Mesothelial cell of epicardium (in vitro differentiated cells): ENCODE measurements around the gene PLXNA2. TPM values are rescaled to one million over a fixed set of nuclear protein-coding genes. Genes with fewer than 3 reads are reported as not detected.

Experiments used
- DNase-seq, 2 experiments: peaks; one replicate each; pipeline ENCODE4 v3.0.0; 2021; ENCODE audit warnings: low spot score in 2 of 2; ENCODE audit not compliant: unreplicated experiment in 2 of 2
- H3K27ac Mint-ChIP-seq: 2 replicates; pipeline ENCODE4 v1.8.0; 2021; ENCODE audit warnings: mixed read lengths
- H3K27me3 Mint-ChIP-seq: 2 replicates; pipeline ENCODE4 v1.8.0; 2021; ENCODE audit warnings: low read depth, mixed read lengths
- H3K36me3 Mint-ChIP-seq: 2 replicates; pipeline ENCODE4 v1.8.0; 2021; ENCODE audit warnings: mixed read lengths
- H3K4me1 Mint-ChIP-seq: 2 replicates; pipeline ENCODE4 v1.8.0; 2021; ENCODE audit warnings: mixed read lengths
- H3K4me3 Mint-ChIP-seq: 2 replicates; pipeline ENCODE4 v1.8.0; 2021; ENCODE audit warnings: mild to moderate bottlenecking, moderate library complexity, mixed read lengths
- H3K9me3 Mint-ChIP-seq: 2 replicates; pipeline ENCODE4 v1.8.0; 2021; ENCODE audit warnings: mixed read lengths
- total RNA-seq: library from RNA; stranded (reverse); gene quantifications from 3 replicates; pipeline ENCODE4 v1.2.1, GENCODE V29; 2021
- TF ChIP-seq, protein P1 (sequence below): fragments of 200-600 bp; sonication (generic); IDR thresholded peaks from one replicate; pipeline ENCODE4 v1.5.0; 2021; ENCODE audit warnings: antibody characterized with exemption; ENCODE audit not compliant: unreplicated experiment

Gene PLXNA2
- total RNA-seq, 1 donor from 2014 or later = 14.7 TPM

- H3K27me3 Mint-ChIP-seq = peaks cover 50% of the 10 kb centered on the region
- no peak overlapping the region for H3K4me3 Mint-ChIP-seq
- peaks cover 4% of the 10 kb centered on the region for H3K4me1 Mint-ChIP-seq
These were observed 190.5 kb downstream of the PLXNA2 start for GRCh38 chr1:208053661-208054060.

GRCh38 chr1:208052926-208053407 lies 191.2 kb downstream of the PLXNA2 start:
- Mint-ChIP-seq H3K27ac (no peak overlapping the region), H3K36me3 (peaks cover 14% of the 10 kb centered on the region), H3K4me3 (no peak overlapping the region), H3K4me1 (peaks cover 4% of the 10 kb centered on the region), H3K27me3 (peaks cover 43% of the 10 kb centered on the region), H3K9me3 (no peaks in the 10 kb centered on the region)
- TF ChIP-seq, protein P1, sequence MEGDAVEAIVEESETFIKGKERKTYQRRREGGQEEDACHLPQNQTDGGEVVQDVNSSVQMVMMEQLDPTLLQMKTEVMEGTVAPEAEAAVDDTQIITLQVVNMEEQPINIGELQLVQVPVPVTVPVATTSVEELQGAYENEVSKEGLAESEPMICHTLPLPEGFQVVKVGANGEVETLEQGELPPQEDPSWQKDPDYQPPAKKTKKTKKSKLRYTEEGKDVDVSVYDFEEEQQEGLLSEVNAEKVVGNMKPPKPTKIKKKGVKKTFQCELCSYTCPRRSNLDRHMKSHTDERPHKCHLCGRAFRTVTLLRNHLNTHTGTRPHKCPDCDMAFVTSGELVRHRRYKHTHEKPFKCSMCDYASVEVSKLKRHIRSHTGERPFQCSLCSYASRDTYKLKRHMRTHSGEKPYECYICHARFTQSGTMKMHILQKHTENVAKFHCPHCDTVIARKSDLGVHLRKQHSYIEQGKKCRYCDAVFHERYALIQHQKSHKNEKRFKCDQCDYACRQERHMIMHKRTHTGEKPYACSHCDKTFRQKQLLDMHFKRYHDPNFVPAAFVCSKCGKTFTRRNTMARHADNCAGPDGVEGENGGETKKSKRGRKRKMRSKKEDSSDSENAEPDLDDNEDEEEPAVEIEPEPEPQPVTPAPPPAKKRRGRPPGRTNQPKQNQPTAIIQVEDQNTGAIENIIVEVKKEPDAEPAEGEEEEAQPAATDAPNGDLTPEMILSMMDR = no peak
- DNase-seq = no peak

More at GRCh38 chr1:208053661-208054060, 190.5 kb downstream of the PLXNA2 start:
- TF ChIP-seq, protein P1 = no peak
- Mint-ChIP-seq H3K36me3 (peaks cover 14% of the 10 kb centered on the region), H3K9me3 (no peaks in the 10 kb centered on the region), H3K27ac (no peak overlapping the region)
- DNase-seq = no peak

DNA sequence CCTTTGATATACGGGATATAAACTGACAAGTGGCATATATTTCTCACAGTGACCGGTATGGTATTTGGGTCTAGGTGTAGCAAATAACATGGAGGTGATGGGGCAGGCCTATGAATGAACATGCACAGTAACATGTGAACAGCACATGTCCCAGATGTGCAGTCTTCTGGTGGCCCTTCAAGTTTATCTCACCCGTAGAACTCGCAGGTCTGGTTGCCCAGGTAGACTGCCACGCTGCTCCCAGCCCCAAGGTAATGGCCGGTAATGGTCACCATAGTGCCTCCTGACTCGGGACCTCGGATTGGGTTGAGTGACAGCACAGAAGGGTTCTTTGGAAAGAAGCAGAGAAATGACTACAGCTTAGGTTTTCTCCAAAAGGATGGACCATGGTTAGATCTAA lies 192.0 kb downstream of the PLXNA2 start:
- peaks cover 14% of the 10 kb centered on the region for H3K36me3 Mint-ChIP-seq
- H3K4me1 Mint-ChIP-seq = peaks cover 10% of the 10 kb centered on the region
- DNase-seq = no peak
- H3K27ac Mint-ChIP-seq = no peak overlapping the region
- H3K27me3 Mint-ChIP-seq = peaks cover 35% of the 10 kb centered on the region
- TF ChIP-seq, protein P1 = no peak
- no peaks in the 10 kb centered on the region for H3K9me3 Mint-ChIP-seq
- H3K4me3 Mint-ChIP-seq = no peak overlapping the region

DNA sequence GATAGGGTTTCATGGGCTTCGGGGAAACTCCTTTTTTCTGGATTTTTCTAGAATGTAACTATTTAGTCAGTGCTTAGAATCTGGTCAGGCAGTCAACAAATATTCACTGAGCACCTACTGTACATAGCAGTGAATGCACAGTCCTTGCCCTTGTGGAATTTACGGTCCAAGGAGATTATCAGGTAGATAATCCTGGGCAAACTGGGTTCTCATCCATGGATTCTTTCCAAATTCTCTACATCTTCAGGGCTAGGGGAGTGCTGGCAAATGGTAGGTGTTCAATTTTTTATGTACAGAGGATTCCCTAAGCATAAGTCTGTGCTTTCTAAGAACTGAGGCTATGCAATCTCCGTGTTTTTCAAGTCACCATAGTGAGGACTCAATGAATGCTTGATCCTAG lies 192.5 kb downstream of the PLXNA2 start:
- Mint-ChIP-seq H3K4me3 (no peak overlapping the region), H3K9me3 (no peaks in the 10 kb centered on the region), H3K36me3 (peaks cover 14% of the 10 kb centered on the region), H3K27ac (no peak overlapping the region), H3K27me3 (peaks cover 30% of the 10 kb centered on the region), H3K4me1 (peaks cover 11% of the 10 kb centered on the region)
- DNase-seq = no peak
- TF ChIP-seq, protein P1 = no peak

DNA sequence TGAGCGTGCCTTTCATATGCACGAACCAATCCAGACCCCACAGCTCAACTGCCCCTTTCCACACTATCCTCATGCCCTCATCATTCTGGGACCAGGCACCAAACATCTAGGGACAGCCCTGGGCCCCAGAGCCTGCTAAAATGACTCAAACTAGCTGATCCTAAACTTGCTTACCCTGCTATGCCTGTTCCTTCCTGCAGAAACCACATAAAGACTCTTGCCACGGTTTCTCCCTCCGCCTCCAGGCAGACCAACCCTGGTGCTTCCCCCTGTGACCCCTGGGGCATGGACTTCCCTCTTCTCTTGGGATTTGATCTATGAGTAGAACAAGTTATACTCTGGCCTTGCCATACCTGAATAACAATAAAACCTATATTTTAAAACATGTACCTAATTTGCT lies 195.3 kb downstream of the PLXNA2 start:
- TF ChIP-seq, protein P1 = no peak
- no peaks in the 10 kb centered on the region for H3K9me3 Mint-ChIP-seq

GRCh38 chr1:208047975-208048374 lies 196.2 kb downstream of the PLXNA2 start:
- TF ChIP-seq, protein P1 = no peak
- peaks cover 22% of the 10 kb centered on the region for H3K4me1 Mint-ChIP-seq
- H3K9me3 Mint-ChIP-seq = no peaks in the 10 kb centered on the region
- no peak for DNase-seq
- H3K4me3 Mint-ChIP-seq = no peak overlapping the region
- no peak overlapping the region for H3K27ac Mint-ChIP-seq
- H3K36me3 Mint-ChIP-seq = peaks cover 16% of the 10 kb centered on the region
- H3K27me3 Mint-ChIP-seq = peaks cover 8% of the 10 kb centered on the region

More for the DNA sequence above, 195.3 kb downstream of the PLXNA2 start:
- Mint-ChIP-seq H3K4me1 (peaks cover 22% of the 10 kb centered on the region), H3K27me3 (peaks cover 8% of the 10 kb centered on the region), H3K27ac (no peak overlapping the region), H3K4me3 (no peak overlapping the region), H3K36me3 (peaks cover 16% of the 10 kb centered on the region)
- no peak for DNase-seq
